Left renal pelvis (tissue), 4 donors: Measurements from ENCODE around the gene ZNF584. TPM values are rescaled to one million over a fixed set of nuclear protein-coding genes. Genes with fewer than 3 reads are reported as not detected.
"Not testable (repeated sequence)": the region's sequence is repeated elsewhere in the genome, so short reads cannot be mapped to it uniquely, and the experiment has no call there.

Experiments used
- DNase-seq, 4 donors: peaks; one replicate each; pipeline ENCODE4 v3.0.0-alpha.2; 2013; ENCODE audit warnings: low read depth in 4 of 4, low spot score in 3 of 4
- polyA plus RNA-seq, 4 donors: library from polyadenylated mRNA; unstranded; fragments of 120-200 nt; gene quantifications; one replicate each; pipeline ENCODE4 v1.2.1, GENCODE V29; 2013; ENCODE audit not compliant: insufficient read length in 4 of 4

ZNF584 gene
- polyA plus RNA-seq, 4 donors: 12.2 to 13.6 (median 12.7) TPM

GRCh38 chr19:58400916-58401839 lies 7.3 kb upstream of the ZNF584 start:
- DNase-seq: peak; percentile 98 to 99 (median 98)

GRCh38 chr19:58401840-58402421 lies 6.5 kb upstream of the ZNF584 start:
- no peak for DNase-seq

GRCh38 chr19:58403920-58404478 lies 4.5 kb upstream of the ZNF584 start:
- DNase-seq: not testable (repeated sequence)

GRCh38 chr19:58406818-58407657 lies 1.4 kb upstream of the ZNF584 start:
- no peak for DNase-seq

GRCh38 chr19:58407658-58408151 lies 744 bp upstream of the ZNF584 start:
- no peak for DNase-seq

GRCh38 chr19:58409010-58409790 lies 751 bp downstream of the ZNF584 start:
- no peak for DNase-seq

- no peak for DNase-seq
These were observed 8.2 kb downstream of the ZNF584 start for GRCh38 chr19:58416604-58417003.

- DNase-seq: no peak
These were observed 8.6 kb downstream of the ZNF584 start for GRCh38 chr19:58417071-58417470.

GRCh38 chr19:58428617-58429016 lies 20.2 kb downstream of the ZNF584 start:
- DNase-seq: no peak

GRCh38 chr19:58429745-58430144 lies 21.3 kb downstream of the ZNF584 start:
- no peak for DNase-seq

- no peak for DNase-seq
These were observed 25.8 kb downstream of the ZNF584 start for GRCh38 chr19:58434217-58434616.

- peak; percentile 98 to 99 (median 99) for DNase-seq
These were observed 31.4 kb downstream of the ZNF584 start, which contains the start of gene ZNF132 for GRCh38 chr19:58439576-58440554. Gene ZNF132, minus strand, starts transcription at chr19:58440153. Its CDS starts 332 bp downstream, at chr19:58439821.

GRCh38 chr19:58440556-58440955 lies 32.1 kb downstream of the ZNF584 start:
- DNase-seq: no peak

- not testable (repeated sequence) for DNase-seq
These were observed 34.5 kb downstream of the ZNF584 start for GRCh38 chr19:58442986-58443385.

- DNase-seq: not testable (repeated sequence)
These were observed 40.4 kb downstream of the ZNF584 start for GRCh38 chr19:58448860-58449259.

GRCh38 chr19:58449980-58450379 lies 41.5 kb downstream of the ZNF584 start:
- DNase-seq: not testable (repeated sequence)

- no peak for DNase-seq
These were observed 42.5 kb downstream of the ZNF584 start for GRCh38 chr19:58450856-58451357.
